Mesodermal cell (in vitro differentiated cells): ENCODE measurements around the gene C2CD3.
A peak's percentile ranks its signal among the peaks of the same experiment; 100 is the strongest.
"Not testable (repeated sequence)": the region's sequence is repeated elsewhere in the genome, so short reads cannot be mapped to it uniquely, and the experiment has no call there.

Source experiments
- H3K27ac ChIP-seq: 2 replicates; pipeline ENCODE4 v1.7.0; 2013; ENCODE audit warnings: mild to moderate bottlenecking, low read depth, low read length, moderate library complexity; ENCODE audit not compliant: severe bottlenecking
- H3K36me3 ChIP-seq: 2 replicates; pipeline ENCODE4 v1.7.1; 2013; ENCODE audit warnings: mild to moderate bottlenecking, low read length, moderate library complexity; ENCODE audit not compliant: control insufficient read depth, insufficient read depth
- H3K4me1 ChIP-seq: one replicate; pipeline ENCODE4 v1.7.1; 2013; ENCODE audit warnings: mild to moderate bottlenecking, low read length; ENCODE audit not compliant: insufficient read depth, control insufficient read depth, poor library complexity, severe bottlenecking
- H3K4me3 ChIP-seq: 2 replicates; pipeline ENCODE4 v1.7.0; 2013; ENCODE audit warnings: low read length, control low read depth, mild to moderate bottlenecking; ENCODE audit not compliant: insufficient read depth, poor library complexity, severe bottlenecking; ENCODE audit errors: extremely low read depth
- H3K9me3 ChIP-seq: 2 replicates; pipeline ENCODE4 v1.7.1; 2013; ENCODE audit warnings: mild to moderate bottlenecking, low read length, moderate library complexity; ENCODE audit not compliant: control insufficient read depth
- WGBS, 2 experiments: methylation state at CpG; one replicate each; pipeline ENCODE4 v1.1.5; 2013; ENCODE audit warnings: missing lambda C conversion rate in 2 of 2; ENCODE audit not compliant: insufficient coverage in 2 of 2; 5-methylcytosine and 5-hydroxymethylcytosine counted together

C2CD3 gene

GRCh38 chr11:74139151-74139918 lies 31.5 kb downstream of the C2CD3 start:
- no peak overlapping the region for H3K4me3 ChIP-seq
- no peaks in the 10 kb centered on the region for H3K9me3 ChIP-seq
- peaks cover 47% of the 10 kb centered on the region for H3K4me1 ChIP-seq
- 90 to 91% methylated on average over 2 to 4 of the region's 6 CpGs for WGBS, 2 experiments
- H3K36me3 ChIP-seq = peaks cover 21% of the 10 kb centered on the region
- H3K27ac ChIP-seq = peak overlapping the region; percentile 97

- peak overlapping the region; percentile 97 for H3K27ac ChIP-seq
- WGBS, 2 experiments = 40 to 60% methylated on average over 1 of the region's 2 CpGs
Observed at GRCh38 chr11:74138572-74138971, 32.2 kb downstream of the C2CD3 start.

DNA sequence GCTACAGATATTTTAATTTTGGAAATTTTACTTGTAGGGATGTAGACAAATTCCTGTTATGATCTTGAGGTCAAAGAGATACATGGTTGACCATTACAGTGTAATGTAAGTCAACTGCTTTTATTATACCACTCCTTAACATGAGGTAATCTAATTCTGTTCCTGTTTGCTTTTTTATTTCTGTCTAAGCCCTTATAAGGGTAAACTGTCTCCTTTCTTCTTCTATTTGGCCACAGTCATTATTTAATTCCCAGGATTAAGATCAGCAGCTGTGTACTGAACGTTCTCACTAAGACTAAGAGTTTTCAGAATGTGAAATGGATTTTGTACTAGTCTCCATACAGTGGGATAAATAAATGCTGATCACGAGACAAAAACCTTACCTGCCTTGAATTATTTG lies 32.8 kb downstream of the C2CD3 start:
- Histone ChIP-seq H3K9me3 (no peaks in the 10 kb centered on the region), H3K27ac (peak overlapping the region; percentile 97), H3K36me3 (peaks cover 29% of the 10 kb centered on the region), H3K4me1 (peaks cover 47% of the 10 kb centered on the region), H3K4me3 (no peak overlapping the region)
- no CpG with 5 or more reads among the region's 2 CpGs for WGBS, 2 experiments

More at GRCh38 chr11:74138572-74138971, 32.2 kb downstream of the C2CD3 start:
- Histone ChIP-seq H3K36me3 (peaks cover 25% of the 10 kb centered on the region), H3K4me3 (no peak overlapping the region), H3K4me1 (peaks cover 47% of the 10 kb centered on the region), H3K9me3 (no peaks in the 10 kb centered on the region)

DNA sequence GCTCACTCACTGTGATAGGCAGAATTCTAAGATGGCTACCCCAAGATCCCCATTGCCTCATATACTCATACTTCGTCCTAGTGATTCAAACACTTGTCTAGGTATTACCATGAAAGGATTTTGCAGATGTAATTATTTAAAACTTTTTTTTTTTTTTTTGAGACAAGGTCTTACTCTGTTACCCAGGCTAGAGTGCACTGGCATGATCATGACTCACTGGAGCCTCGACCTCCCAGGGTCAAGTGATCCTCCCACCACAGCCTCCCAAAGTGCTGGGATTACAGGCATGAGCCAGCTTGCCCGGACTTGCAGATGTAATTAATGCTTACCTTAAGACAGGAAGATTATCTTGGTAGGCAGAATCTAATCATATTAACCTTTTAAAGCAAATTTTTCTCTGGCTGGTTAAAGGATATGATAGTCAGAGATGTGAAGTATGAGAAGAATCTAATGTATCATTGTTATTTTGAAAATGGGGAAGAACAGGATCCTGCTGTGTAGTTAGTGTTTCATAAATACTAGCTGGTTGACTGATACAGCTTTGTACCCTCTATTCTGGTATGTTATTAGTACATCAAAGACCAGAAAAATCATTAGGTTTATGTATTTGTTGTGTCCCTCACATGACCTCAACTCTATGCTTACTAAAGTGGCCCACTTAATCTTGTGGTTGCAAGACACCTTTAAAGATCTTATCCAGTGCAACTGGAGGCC lies 35.5 kb downstream of the C2CD3 start:
- Histone ChIP-seq H3K36me3 (peaks cover 57% of the 10 kb centered on the region), H3K27ac (no peak overlapping the region), H3K9me3 (no peaks in the 10 kb centered on the region), H3K4me1 (peaks cover 28% of the 10 kb centered on the region), H3K4me3 (no peak overlapping the region)
- 100% methylated on average over 1 of the region's 3 CpGs for WGBS, 2 experiments

DNA sequence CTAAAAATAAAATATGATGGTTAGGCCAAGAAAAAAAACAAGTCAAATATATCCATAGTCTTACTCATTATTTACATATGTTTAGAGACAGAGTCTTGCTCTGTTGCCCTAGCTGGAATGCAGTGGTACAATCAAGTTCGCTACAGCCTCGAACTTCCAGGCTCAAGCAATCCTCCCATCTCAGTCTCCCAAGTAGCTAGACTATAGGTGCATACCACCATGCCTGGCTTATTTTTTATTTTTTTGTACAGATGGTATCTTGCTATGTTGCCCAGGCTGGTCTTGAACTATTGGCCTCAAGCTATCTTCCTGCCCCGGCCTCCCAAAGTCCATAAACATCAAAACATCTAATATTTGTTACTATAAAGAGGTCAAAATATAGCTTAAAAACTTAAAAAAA lies 36.1 kb downstream of the C2CD3 start:
- 100% methylated on average over 1 of the region's 3 CpGs; no CpG with 5 or more reads in 1 of the 2 experiments for WGBS, 2 experiments
- Histone ChIP-seq H3K36me3 (peaks cover 60% of the 10 kb centered on the region), H3K4me1 (peaks cover 22% of the 10 kb centered on the region), H3K27ac (no peak overlapping the region), H3K9me3 (no peaks in the 10 kb centered on the region), H3K4me3 (no peak overlapping the region)

GRCh38 chr11:74133436-74133835 lies 37.4 kb downstream of the C2CD3 start:
- Histone ChIP-seq H3K27ac (no peak overlapping the region), H3K4me1 (peaks cover 12% of the 10 kb centered on the region), H3K36me3 (peaks cover 60% of the 10 kb centered on the region), H3K4me3 (no peak overlapping the region), H3K9me3 (no peaks in the 10 kb centered on the region)
- 89 to 93% methylated on average over 1 to 2 of the region's 3 CpGs for whole genome bisulfite sequencing, 2 experiments

DNA sequence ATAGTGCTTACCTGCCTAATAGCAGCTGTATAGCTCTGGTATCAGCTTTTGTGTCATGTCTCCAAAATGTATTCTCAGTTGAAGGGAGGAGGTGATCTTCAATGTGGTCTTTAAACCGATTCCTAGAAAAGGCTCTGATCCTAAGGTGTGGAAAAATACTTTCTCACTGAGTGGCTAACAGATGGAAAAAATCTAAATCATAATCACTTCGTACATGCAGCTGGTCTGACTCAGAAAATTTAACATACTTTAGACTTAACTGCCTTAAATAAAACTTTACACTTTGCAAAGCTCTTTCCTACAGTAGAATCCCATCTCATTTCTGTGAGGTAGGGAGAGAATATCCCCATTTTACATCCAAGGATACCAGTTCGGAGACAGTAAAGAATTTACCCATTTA lies 38.0 kb downstream of the C2CD3 start:
- 100% methylated on average over 1 of the region's 3 CpGs; no CpG with 5 or more reads in 1 of the 2 experiments for WGBS, 2 experiments
- peaks cover 60% of the 10 kb centered on the region for H3K36me3 ChIP-seq
- H3K4me3 ChIP-seq = no peak overlapping the region
- no peak overlapping the region for H3K27ac ChIP-seq
- no peaks in the 10 kb centered on the region for H3K9me3 ChIP-seq
- H3K4me1 ChIP-seq = peaks cover 6% of the 10 kb centered on the region

GRCh38 chr11:74129121-74129520 lies 41.7 kb downstream of the C2CD3 start:
- H3K4me1 ChIP-seq, H3K4me3 ChIP-seq, H3K9me3 ChIP-seq, H3K27ac ChIP-seq: not testable (repeated sequence)
- 98 to 100% methylated on average over 6 to 17 of the region's 33 CpGs for WGBS, 2 experiments
- peaks cover 39% of the 10 kb centered on the region for H3K36me3 ChIP-seq

- H3K27ac ChIP-seq = no peak overlapping the region
- no peaks in the 10 kb centered on the region for H3K9me3 ChIP-seq
- H3K4me1 ChIP-seq = no peaks in the 10 kb centered on the region
Observed at GRCh38 chr11:74123008-74123448, 47.8 kb downstream of the C2CD3 start.

DNA sequence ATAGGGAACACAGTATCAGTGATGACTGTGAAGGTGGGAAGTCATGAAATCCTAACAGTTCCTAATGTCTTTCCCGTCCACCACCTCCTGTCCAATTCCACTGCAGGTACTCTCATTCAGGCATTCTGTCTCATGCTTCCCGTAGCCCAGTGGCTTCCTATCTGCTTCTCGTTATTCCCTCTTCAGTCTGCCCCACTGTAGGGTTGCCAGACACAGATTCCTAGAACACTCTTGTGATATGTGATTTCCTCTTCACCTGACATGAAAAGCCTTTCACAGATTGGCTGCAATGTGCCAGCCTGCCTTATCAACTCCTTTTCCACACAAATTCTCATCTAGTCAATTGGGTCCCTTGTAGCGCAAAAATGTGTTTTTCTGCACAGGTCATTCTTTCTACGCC lies 49.0 kb downstream of the C2CD3 start:
- 85 to 92% methylated on average over 4 to 5 of the region's 5 CpGs for WGBS, 2 experiments
- H3K4me3 ChIP-seq = no peak overlapping the region
- H3K9me3 ChIP-seq = no peaks in the 10 kb centered on the region
- H3K36me3 ChIP-seq = peaks cover 22% of the 10 kb centered on the region
- H3K27ac ChIP-seq = no peak overlapping the region
- no peaks in the 10 kb centered on the region for H3K4me1 ChIP-seq

More at GRCh38 chr11:74123008-74123448, 47.8 kb downstream of the C2CD3 start:
- Histone ChIP-seq H3K36me3 (peaks cover 20% of the 10 kb centered on the region), H3K4me3 (no peak overlapping the region)
